Measurements from ENCODE around the gene TGIF2.

The TGIF2 gene

DNA sequence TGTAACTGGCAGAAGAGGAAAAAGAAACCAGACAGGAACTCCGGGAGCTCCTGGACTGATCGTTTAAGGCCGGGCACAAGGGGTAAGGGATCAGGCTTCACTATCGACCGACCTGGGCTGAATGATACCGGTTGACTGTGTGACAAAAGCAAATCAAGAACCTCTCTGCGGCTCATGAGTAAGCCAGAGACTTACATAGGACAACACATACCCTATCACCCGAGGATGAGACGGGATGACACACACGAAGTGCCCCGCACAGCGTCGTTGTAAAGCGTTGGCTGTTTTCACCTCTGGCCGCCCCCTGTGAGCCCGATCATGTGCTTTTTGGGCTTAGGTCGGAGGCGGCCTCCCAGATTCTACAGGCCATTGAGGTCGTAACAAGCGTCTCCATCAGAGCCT is 695 bp upstream of the TGIF2 start:
- DNase-seq (ENCODE audit: low read depth), result peak; percentile 63
- peak overlapping the region; percentile 73 for H3K4me3 ChIP-seq (ENCODE audit: low read depth, low read length)
- TF ChIP-seq CTCF (IDR thresholded peaks at IDR 0.05; ENCODE audit: insufficient read depth, low read depth, low read length, missing control alignments), result no peak

DNA sequence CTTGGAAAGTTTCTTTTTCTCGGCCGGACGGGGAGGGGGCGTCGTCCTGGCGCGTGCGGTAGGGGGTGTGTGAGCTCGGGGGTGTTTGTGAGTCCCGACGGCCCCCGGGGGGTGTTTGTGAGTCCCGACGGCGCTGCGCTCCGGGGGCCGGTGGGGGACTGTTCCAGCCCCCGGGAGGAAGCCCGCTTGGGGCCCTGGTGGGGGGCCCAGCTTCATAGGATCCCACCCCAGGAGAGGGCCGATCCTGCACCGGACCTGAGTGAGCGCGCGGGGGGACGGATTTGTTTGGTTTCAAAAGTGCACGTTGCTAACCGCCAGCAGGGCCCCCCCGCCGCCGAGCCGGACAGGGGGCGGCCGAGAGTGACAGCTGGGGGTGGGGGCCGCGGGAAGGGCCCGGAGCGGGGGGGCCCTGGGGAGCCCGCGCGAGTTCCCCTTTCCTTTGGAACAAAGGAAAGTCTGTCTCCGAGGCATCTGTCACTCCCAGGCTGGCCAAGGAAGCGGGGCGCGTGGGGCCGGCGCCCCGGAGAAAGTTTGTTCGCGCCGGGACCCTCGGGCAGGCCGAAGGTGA is 485 bp downstream of the TGIF2 start:
- H3K4me3 ChIP-seq (ENCODE audit: low read depth, low read length), result peak overlapping the region; percentile 86
- DNase-seq (ENCODE audit: low read depth), result peak; percentile 59
- TF ChIP-seq CTCF (IDR thresholded peaks at IDR 0.05; ENCODE audit: insufficient read depth, low read depth, low read length, missing control alignments), result no peak

GRCh38 chr20:36574366-36575135 is 1.2 kb downstream of the TGIF2 start:
- TF ChIP-seq CTCF (IDR thresholded peaks at IDR 0.05; ENCODE audit: insufficient read depth, low read depth, low read length, missing control alignments), result no peak
- peak; percentile 68 for DNase-seq (ENCODE audit: low read depth)
- peak overlapping the region; percentile 86 for H3K4me3 ChIP-seq (ENCODE audit: low read depth, low read length)

- DNase-seq (ENCODE audit: low read depth), result no peak
- no peak for TF ChIP-seq CTCF (IDR thresholded peaks at IDR 0.05; ENCODE audit: insufficient read depth, low read depth, low read length, missing control alignments)
- H3K4me3 ChIP-seq (ENCODE audit: low read depth, low read length), result no peak overlapping the region; the same call in none of the 2 replicates
These were observed 2.7 kb downstream of the TGIF2 start for GRCh38 chr20:36576081-36576445.

- TF ChIP-seq CTCF (IDR thresholded peaks at IDR 0.05; ENCODE audit: insufficient read depth, low read depth, low read length, missing control alignments), result no peak
- no peak overlapping the region for H3K4me3 ChIP-seq (ENCODE audit: low read depth, low read length)
- no peak for DNase-seq (ENCODE audit: low read depth)
These were observed 5.1 kb downstream of the TGIF2 start for GRCh38 chr20:36578356-36579041.

DNA sequence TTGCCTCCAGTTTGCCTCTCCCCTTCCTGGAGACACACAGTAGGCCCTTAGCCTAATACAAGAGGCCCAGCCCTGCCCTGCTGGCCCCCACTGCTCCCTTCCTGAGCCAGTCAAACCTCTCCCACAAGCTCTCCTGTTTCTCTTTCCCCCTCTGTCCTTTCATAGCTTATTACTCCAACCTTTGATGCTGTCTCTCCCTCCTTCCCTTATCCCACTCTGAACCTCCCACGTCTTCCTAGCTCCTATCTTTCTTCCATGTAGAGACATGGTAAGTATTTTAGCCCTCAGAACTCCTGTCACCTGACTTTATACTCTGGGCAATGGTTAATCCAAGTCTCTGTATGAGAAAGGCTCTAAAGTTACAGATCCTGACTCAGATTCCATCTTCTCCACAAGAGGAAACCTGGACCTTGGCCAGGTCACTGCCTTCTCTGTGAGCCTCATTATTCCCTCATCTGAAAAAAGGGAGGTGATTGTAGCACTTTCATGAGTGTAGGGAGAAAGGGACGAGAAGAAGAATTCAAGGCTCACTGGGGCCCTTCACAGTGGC is 6.7 kb downstream of the TGIF2 start:
- DNase-seq (ENCODE audit: low read depth), result no peak
- no peak for TF ChIP-seq CTCF (IDR thresholded peaks at IDR 0.05; ENCODE audit: insufficient read depth, low read depth, low read length, missing control alignments)
- no peak overlapping the region for H3K4me3 ChIP-seq (ENCODE audit: low read depth, low read length)

Measured in GM12865 (cell line).